CD4-positive, alpha-beta memory T cell (primary cell): ENCODE measurements around the gene HCAR2. TPM values are rescaled to one million over a fixed set of nuclear protein-coding genes. Genes with fewer than 3 reads are reported as not detected.
A peak's percentile ranks its signal among the peaks of the same experiment; 100 is the strongest.
"Not testable (repeated sequence)": the region's sequence is repeated elsewhere in the genome, so short reads cannot be mapped to it uniquely, and the experiment has no call there.

ENCODE experiments used
- CTCF ChIA-PET: fragments of 350-600 bp; sonication (Branson Sonifier 250); formaldehyde crosslinking; loops from one replicate; lab custom pipeline; 2021; ENCODE audit warnings: inconsistent platforms; ENCODE audit not compliant: partially characterized antibody; lab: Charles Lee
- POLR2A ChIA-PET: fragments of 350-600 bp; sonication (Branson Sonifier 250); formaldehyde crosslinking; loops from one replicate; lab custom pipeline; 2021; ENCODE audit not compliant: partially characterized antibody; lab: Charles Lee
- DNase-seq, 5 donors: peaks; one replicate each; pipeline versions ENCODE4 v3.0.0 to v3.0.0-alpha.2; 2020 to 2022; ENCODE audit warnings: mixed read lengths in 1 of 5
- H3K27ac ChIP-seq: one replicate; pipeline ENCODE4 v1.7.0; 2013; ENCODE audit warnings: low read depth, low read length
- H3K27me3 ChIP-seq: 2 replicates; pipeline ENCODE4 v1.7.0; 2013; ENCODE audit warnings: mild to moderate bottlenecking, low read length, moderate library complexity; ENCODE audit not compliant: insufficient read depth
- H3K36me3 ChIP-seq: 2 replicates; pipeline ENCODE4 v1.7.0; 2013; ENCODE audit warnings: mild to moderate bottlenecking, low read length, moderate library complexity; ENCODE audit not compliant: insufficient read depth
- H3K4me1 ChIP-seq: 2 replicates; pipeline ENCODE4 v1.7.0; 2013; ENCODE audit warnings: mild to moderate bottlenecking, low read length, moderate library complexity; ENCODE audit not compliant: insufficient read depth
- H3K4me3 ChIP-seq, 2 donors: one replicate each; pipeline ENCODE4 v1.7.0; 2013; ENCODE audit warnings: low read length in 2 of 2, mild to moderate bottlenecking in 1 of 2
- H3K9me3 ChIP-seq, 2 donors: one replicate each; pipeline ENCODE4 v1.7.0; 2013; ENCODE audit warnings: low read length in 2 of 2, control low read depth in 1 of 2; ENCODE audit not compliant: control insufficient read depth in 1 of 2
- H3K27ac Mint-ChIP-seq, 7 donors: one replicate each; pipeline ENCODE4 v1.8.0; 2020 to 2021; ENCODE audit warnings: mixed read lengths in 7 of 7, mild to moderate bottlenecking in 6 of 7, inconsistent platforms in 3 of 7, moderate library complexity in 3 of 7
- H3K27me3 Mint-ChIP-seq, 2 donors: one replicate each; pipeline ENCODE4 v1.8.0; 2020 to 2021; ENCODE audit warnings: mixed read lengths in 2 of 2
- H3K36me3 Mint-ChIP-seq, 2 donors: one replicate each; pipeline ENCODE4 v1.8.0; 2020 to 2021; ENCODE audit warnings: mixed read lengths in 2 of 2, inconsistent platforms in 1 of 2, mild to moderate bottlenecking in 1 of 2
- H3K4me1 Mint-ChIP-seq, 4 donors: one replicate each; pipeline ENCODE4 v1.8.0; 2020 to 2021; ENCODE audit warnings: mixed read lengths in 4 of 4, mild to moderate bottlenecking in 1 of 4
- H3K4me3 Mint-ChIP-seq, 8 donors: one replicate each; pipeline ENCODE4 v1.8.0; 2020 to 2021; ENCODE audit warnings: mixed read lengths in 8 of 8, mild to moderate bottlenecking in 7 of 8, moderate library complexity in 6 of 8, inconsistent platforms in 3 of 8
- H3K9me3 Mint-ChIP-seq, 8 donors: one replicate each; pipeline ENCODE4 v1.8.0; 2020 to 2021; ENCODE audit warnings: mixed read lengths in 8 of 8, mild to moderate bottlenecking in 5 of 8, inconsistent platforms in 3 of 8, moderate library complexity in 1 of 8
- intact Hi-C: fragments of 100-400 bp; cut with micrococcal nuclease; formaldehyde crosslinking; loops from one replicate; pipeline ENCODE4 v1.15.1; 2023
- polyA plus RNA-seq, 2 donors: library from polyadenylated mRNA; unstranded; fragments of 300-500 nt; fragmentation: Illumina TruSeq; gene quantifications; one replicate each; pipeline ENCODE4 v1.2.3, GENCODE V29; 2021
- total RNA-seq, 2 experiments: library from RNA; stranded (reverse); gene quantifications; one replicate each; pipeline ENCODE4 v1.2.3, GENCODE V29; 2021

Gene HCAR2
- total and polyA plus RNA-seq, 4 experiments from 2014 or later = not detected

DNA sequence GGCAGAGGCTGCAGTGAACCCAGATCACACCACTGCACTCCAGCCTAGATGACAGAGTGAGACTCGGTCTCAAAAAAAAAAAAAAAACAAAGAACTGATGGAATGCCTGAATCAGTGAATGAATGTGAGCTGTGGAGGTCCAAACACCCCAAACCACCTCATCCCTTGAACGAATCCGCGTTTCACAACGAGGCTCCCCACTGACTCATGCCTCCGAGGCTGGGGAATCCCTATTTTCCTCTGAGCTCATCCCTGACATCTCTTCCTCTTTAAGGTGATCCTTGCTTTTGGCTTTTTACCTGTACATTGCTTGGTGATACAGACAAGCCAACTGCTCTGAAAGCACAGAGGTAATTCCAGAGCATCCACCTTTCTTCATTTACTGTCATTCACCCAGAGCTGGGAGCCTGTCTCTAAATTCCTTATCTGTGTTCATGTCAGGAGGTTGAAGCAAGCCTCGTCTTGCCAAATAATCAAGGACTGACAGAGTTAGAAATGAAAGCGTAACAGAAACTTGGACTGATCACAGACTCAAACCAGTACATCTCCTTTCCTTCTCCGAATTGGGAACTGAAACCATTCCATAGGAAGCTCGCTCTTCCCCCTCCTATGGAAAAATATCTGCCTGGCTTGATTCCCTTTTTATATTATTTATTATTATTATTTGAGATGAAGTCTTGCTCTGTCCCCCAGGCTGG, 10.5 kb upstream of the HCAR2 start:
- H3K9me3 Mint-ChIP-seq, H3K27ac ChIP-seq, POLR2A ChIA-PET, H3K4me3 Mint-ChIP-seq, H3K27me3 ChIP-seq, H3K36me3 Mint-ChIP-seq, H3K4me1 ChIP-seq, H3K27ac Mint-ChIP-seq, H3K4me1 Mint-ChIP-seq, H3K27me3 Mint-ChIP-seq, CTCF ChIA-PET, H3K9me3 ChIP-seq, DNase-seq, H3K4me3 ChIP-seq, intact Hi-C loops, H3K36me3 ChIP-seq: not testable (repeated sequence)

DNA sequence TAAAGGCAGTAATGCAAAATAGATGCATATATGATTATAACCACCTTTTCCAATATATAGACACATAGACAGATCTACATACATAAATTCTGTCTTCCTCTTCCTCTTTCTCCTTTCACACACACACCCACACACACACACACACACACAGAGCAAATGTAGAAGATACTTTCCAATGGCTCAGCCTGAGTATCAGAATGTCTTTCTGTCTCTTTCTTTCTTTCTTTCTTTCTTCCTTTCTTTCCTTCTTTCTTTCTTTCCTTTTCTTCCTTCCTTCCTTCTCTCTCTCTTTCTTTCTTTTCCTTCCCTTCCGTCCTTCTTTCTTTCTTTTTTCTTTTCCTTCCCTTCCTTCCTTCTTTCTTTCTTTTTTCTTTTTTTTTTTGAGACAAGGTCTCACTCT, 8.1 kb upstream of the HCAR2 start:
- H3K4me1 Mint-ChIP-seq, H3K27me3 ChIP-seq, intact Hi-C loops, DNase-seq, H3K36me3 Mint-ChIP-seq, CTCF ChIA-PET, H3K4me3 Mint-ChIP-seq, H3K27ac ChIP-seq, H3K36me3 ChIP-seq, H3K9me3 ChIP-seq, H3K4me1 ChIP-seq, H3K9me3 Mint-ChIP-seq, H3K27me3 Mint-ChIP-seq, H3K4me3 ChIP-seq, POLR2A ChIA-PET: not testable (repeated sequence)
- H3K27ac Mint-ChIP-seq = peak overlapping the region in 1 of 7 donors; percentile 83

DNA sequence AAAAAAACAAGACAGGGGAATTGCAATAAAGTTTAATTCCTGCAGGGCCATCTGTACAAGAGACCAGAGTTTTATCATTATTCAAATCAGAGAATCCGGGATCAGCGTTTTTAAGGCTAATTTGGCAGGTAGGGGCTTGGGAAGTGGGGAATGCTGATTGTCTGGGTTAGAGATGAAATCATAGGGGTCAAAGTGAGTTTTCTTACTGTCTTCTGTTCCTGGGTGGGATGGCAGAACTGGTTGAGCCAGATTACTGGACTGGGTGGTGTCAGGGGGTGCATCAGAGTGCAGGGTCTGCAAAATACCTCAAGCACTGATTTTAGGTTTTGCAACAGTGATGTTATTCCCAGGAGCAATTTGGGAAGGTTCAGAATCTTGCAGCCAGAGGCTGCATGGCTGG, 7.2 kb upstream of the HCAR2 start:
- not testable (repeated sequence) for H3K4me3 Mint-ChIP-seq, H3K4me1 Mint-ChIP-seq

DNA sequence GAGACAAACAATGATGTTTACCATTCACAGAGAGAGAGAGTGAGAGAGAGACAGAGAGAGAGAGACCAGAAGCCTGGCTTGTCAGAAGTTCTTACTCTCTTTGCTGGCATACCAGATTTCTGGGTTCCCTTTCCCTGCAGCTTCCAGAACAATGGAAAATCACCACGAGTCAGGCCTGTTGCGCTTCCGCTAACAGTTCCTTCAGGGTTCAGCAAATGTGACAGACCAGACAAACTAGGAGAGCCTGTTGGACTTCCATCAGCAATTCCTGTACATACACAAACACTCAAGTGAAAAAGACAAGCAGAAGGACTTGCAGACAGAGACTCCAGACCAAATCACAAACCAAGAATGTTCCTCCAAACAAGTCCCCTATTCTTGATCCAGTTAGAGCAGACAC, 6.1 kb upstream of the HCAR2 start:
- H3K9me3 Mint-ChIP-seq, intact Hi-C loops, H3K27ac ChIP-seq, POLR2A ChIA-PET, H3K36me3 Mint-ChIP-seq, H3K4me1 Mint-ChIP-seq, H3K36me3 ChIP-seq, H3K27me3 Mint-ChIP-seq, H3K4me3 ChIP-seq, H3K27ac Mint-ChIP-seq, H3K4me3 Mint-ChIP-seq, DNase-seq, CTCF ChIA-PET, H3K4me1 ChIP-seq, H3K27me3 ChIP-seq, H3K9me3 ChIP-seq: not testable (repeated sequence)

More for the DNA sequence above, 7.2 kb upstream of the HCAR2 start:
- H3K27me3 ChIP-seq, H3K4me1 ChIP-seq, H3K27ac Mint-ChIP-seq, H3K9me3 Mint-ChIP-seq, DNase-seq, H3K9me3 ChIP-seq, intact Hi-C loops, POLR2A ChIA-PET, H3K27ac ChIP-seq, H3K27me3 Mint-ChIP-seq, H3K4me3 ChIP-seq, H3K36me3 ChIP-seq, H3K36me3 Mint-ChIP-seq, CTCF ChIA-PET: not testable (repeated sequence)

DNA sequence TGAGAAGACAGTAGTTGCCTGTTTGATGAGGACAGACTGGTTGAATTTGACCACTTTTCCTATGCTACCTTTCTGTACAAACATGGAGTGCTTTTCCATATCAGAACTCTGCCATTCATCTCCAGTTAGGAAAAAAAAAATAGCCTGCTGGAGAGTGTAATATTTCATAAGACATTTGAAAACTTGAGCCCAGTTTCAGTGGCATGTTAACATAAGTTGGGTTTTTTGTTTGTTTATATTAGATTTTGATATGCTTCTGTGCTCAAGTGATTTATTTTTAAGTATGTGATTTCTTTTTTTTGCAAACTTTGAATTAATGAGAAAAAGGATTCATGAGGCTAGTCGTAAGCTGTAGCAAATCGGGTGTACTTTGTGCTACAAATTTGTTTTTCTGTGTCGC, 684 bp upstream of the HCAR2 start:
- H3K4me1 ChIP-seq, H3K27ac ChIP-seq, H3K4me3 ChIP-seq, H3K36me3 Mint-ChIP-seq, H3K4me3 Mint-ChIP-seq, H3K4me1 Mint-ChIP-seq, H3K27me3 Mint-ChIP-seq, H3K27me3 ChIP-seq, H3K36me3 ChIP-seq, intact Hi-C loops, H3K27ac Mint-ChIP-seq, CTCF ChIA-PET, H3K9me3 ChIP-seq, POLR2A ChIA-PET, DNase-seq, H3K9me3 Mint-ChIP-seq: not testable (repeated sequence)

DNA sequence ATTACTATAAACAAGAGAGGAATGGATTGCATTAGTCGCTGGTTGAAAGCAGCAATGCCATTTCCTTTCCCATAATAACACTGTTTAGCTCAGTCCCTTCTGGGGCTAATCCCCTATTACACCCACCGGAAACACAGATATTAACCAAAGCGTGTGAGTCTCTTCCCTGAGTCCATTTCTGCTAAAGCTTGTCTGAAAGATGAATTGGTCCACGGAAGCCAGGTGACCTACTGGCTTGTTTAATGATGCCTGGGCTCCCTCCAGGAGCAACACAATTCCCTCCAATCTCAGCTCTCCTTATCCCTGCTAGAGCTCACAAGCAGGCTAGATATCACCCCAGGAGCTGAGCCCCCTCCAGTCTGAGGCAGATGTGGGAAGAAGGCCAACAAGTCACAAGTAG, 1.7 kb downstream of the HCAR2 start:
- H3K27ac ChIP-seq, H3K4me3 ChIP-seq, DNase-seq, H3K9me3 ChIP-seq, H3K27me3 ChIP-seq, H3K36me3 ChIP-seq, intact Hi-C loops, CTCF ChIA-PET, POLR2A ChIA-PET, H3K9me3 Mint-ChIP-seq, H3K36me3 Mint-ChIP-seq, H3K4me3 Mint-ChIP-seq, H3K4me1 Mint-ChIP-seq, H3K27me3 Mint-ChIP-seq, H3K4me1 ChIP-seq: not testable (repeated sequence)
- H3K27ac Mint-ChIP-seq = peak overlapping the region in 1 of 7 donors; percentile 4

DNA sequence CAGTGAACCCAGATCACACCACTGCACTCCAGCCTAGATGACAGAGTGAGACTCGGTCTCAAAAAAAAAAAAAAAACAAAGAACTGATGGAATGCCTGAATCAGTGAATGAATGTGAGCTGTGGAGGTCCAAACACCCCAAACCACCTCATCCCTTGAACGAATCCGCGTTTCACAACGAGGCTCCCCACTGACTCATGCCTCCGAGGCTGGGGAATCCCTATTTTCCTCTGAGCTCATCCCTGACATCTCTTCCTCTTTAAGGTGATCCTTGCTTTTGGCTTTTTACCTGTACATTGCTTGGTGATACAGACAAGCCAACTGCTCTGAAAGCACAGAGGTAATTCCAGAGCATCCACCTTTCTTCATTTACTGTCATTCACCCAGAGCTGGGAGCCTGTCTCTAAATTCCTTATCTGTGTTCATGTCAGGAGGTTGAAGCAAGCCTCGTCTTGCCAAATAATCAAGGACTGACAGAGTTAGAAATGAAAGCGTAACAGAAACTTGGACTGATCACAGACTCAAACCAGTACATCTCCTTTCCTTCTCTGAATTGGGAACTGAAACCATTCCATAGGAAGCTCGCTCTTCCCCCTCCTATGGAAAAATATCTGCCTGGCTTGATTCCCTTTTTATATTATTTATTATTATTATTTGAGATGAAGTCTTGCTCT, 3.0 kb downstream of the HCAR2 start:
- DNase-seq, POLR2A ChIA-PET, H3K36me3 ChIP-seq, H3K9me3 ChIP-seq, H3K36me3 Mint-ChIP-seq, H3K4me3 ChIP-seq, H3K27ac ChIP-seq, CTCF ChIA-PET, H3K9me3 Mint-ChIP-seq, H3K4me3 Mint-ChIP-seq, H3K4me1 ChIP-seq, H3K27me3 ChIP-seq, intact Hi-C loops, H3K27ac Mint-ChIP-seq, H3K4me1 Mint-ChIP-seq, H3K27me3 Mint-ChIP-seq: not testable (repeated sequence)
